Measurements from ENCODE around the gene SLC35F5.
"Not testable (repeated sequence)": the region's sequence is repeated elsewhere in the genome, so short reads cannot be mapped to it uniquely, and the experiment has no call there.

Gene SLC35F5

DNA sequence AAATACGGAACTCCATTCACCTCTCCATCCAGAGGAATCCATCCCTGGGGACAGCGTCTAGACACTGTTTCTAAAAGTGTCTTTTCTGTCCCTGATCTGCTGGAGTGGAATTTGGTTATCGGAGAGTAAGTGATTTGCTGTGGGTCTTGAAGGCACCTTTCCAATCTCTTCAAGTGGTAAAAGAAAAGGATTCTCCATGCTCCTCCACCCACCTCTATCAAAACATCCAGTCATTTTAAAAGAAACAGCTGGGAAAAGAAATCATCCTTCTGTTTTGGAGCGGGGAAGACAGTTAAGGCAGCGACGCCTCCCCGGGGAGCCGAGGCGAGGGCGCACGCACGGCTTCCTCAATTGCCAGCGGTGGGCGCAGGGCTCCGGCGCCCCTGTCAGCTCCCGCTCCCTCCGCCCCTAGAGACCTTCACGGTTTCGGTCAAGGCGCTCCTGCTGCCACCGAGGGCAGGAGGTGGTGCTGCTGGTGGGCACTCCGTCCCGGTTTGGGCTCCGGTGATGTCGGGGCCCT, 547 bp downstream of the SLC35F5 start:
- DNase-seq (ENCODE audit: low spot score) = peak; percentile 38

DNA sequence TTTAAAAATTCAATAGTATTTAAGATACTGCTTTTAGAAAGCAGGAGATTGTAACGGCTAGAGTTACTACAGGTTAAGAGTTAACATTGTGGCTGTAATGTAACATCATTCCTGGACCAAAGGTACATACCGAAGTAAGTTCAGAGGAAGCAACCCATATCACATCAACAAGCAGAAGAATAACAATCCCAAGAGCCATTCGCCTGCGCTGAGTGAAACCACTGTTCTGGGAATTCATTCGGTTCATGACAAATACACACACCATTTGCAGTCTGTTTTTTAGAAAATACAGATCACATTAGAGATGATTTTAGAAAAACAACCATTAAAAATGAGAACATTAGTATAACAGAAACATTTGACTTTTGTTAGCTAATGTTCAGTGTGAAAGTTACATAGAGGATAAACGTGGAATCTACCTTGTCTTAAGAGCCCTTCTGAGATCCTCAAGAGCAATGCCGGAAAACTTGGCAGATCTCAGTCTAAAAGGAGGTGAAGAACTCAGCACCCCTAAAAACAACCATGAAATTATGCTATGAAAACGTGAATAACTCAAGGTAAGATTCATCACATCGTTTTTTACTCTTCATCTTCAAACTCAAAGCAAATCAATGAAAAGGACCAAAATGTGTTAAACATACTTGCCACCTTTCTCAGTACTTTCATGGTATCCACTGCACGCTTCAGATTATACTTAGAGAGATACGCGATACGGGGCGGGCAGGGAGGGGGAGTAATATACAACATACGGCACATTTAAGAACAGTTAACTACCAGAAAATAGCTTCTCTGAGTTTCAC, 1.2 kb downstream of the SLC35F5 start:
- peak; percentile 39 for DNase-seq (ENCODE audit: low spot score)

- no peak for DNase-seq (ENCODE audit: low spot score)
These were observed 2.3 kb downstream of the SLC35F5 start for GRCh38 chr2:113754160-113754559.

GRCh38 chr2:113750385-113750784, 6.1 kb downstream of the SLC35F5 start:
- DNase-seq (ENCODE audit: low spot score) = no peak

GRCh38 chr2:113741091-113741490, 15.4 kb downstream of the SLC35F5 start:
- DNase-seq (ENCODE audit: low spot score) = no peak

DNA sequence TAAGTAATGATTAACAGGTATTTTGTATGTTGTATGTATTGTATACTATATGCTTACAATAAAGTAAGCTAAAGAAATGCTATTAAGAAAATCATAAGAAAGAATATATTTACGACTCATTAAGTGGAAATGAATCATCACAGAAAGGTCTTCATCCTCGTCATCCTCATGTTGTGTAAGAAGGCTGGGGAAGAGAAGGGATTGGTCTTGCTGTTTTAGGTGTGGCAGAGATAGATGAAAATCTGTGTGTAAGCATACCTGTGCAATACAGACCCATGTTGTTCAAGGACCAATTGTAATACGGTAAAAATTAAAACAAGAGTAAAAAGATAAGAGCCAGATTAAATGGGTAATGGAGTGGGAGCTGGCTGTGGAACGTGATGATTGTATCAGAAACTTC, 16.6 kb downstream of the SLC35F5 start:
- no peak for DNase-seq (ENCODE audit: low spot score)

DNA sequence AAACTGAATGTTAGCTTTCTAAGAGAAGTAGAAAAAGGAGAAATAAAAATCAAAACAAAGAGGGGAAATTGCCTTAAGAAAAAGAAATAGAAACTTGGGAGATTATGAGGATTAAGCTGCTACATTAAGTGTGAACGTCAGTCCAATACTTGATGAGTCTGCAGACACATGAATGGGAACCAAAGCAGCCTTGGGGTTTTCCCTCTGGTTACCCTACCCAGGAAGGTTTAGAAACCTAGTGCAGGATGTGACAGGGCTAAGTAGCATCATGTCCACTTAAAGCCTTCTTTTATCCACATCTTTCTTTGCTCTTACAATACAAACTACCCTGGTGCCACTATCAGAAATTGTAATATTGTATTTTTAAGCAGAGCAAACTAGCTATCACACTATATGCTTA, 22.3 kb downstream of the SLC35F5 start:
- no peak for DNase-seq (ENCODE audit: low spot score)

DNA sequence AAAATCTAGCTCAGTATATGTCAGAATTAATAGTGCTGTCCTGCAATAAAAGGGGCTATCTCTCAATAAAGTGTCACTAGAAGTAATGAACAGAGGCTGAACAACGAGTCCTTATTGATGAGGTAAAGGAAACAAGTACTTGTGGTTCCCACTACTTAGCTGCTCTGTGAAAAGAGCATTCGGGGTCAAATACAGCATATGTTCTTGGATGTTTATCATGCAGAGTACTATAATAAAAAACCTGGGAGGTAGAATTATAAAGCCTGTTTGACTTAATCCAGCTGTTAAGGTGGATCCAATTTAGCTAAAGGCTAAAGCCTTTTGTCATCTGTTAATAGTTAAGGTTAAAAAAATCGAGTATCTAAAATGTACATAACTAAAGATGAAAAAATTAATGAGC, 32.4 kb downstream of the SLC35F5 start:
- DNase-seq (ENCODE audit: low spot score) = no peak

GRCh38 chr2:113723411-113723810, 33.0 kb downstream of the SLC35F5 start:
- DNase-seq (ENCODE audit: low spot score) = no peak

GRCh38 chr2:113720167-113720566, 36.3 kb downstream of the SLC35F5 start:
- no peak for DNase-seq (ENCODE audit: low spot score)

DNA sequence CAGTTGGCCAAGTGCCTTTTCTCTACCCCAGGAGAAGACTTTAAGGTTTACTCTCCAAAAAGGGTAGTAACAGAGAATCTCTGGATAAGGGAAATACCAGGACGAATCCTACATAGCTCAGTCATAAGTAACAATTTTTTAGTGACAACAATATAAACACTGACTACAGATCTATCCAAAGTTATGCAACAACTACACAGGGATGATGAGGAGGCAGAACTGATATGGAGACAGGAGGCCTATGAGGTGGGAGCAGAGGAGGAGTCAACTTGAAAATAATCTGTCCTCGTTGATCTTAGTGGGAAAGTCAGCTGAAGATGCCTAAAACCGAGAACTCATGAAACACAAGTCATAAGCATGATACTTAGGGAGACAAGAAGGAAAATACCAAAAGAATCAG, 40.2 kb downstream of the SLC35F5 start:
- DNase-seq (ENCODE audit: low spot score) = no peak

DNA sequence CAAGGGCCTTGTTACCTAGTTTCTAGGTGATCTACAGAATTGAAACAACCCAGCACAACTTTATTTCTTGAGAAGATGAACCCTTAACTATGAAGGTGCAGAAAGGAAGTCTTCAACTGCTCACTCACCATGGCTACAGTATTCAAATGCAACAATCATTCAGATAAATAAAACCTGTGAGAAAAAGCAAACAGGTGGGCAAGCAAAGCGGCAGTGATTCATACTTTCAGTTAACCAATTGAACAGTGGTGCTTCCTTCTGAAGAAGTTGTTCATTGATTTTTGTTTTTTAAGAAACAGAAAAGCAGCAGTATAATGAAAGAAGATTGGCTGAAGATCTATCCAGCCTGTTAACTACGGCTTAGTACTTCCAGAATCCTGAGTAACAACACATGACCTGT, 43.5 kb downstream of the SLC35F5 start:
- no peak for DNase-seq (ENCODE audit: low spot score)

DNA sequence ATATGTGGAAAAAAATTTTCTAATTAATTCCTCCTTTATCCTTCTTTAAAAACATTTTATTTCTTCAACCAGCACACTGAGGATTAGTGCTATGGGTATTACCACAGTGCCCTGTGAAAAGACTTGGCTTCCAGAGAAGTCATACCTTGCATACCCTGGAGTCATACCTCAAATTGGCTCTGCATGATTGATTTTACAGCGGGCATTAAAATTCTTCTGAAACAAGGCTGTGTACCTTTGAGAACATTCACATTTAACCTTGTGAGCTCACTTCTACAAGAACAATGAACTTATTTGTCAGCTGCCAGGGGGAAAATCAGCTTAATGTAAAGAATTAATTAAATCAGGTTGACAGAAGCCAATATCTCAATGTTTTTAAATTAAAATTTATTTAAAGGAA, 44.6 kb downstream of the SLC35F5 start:
- DNase-seq (ENCODE audit: low spot score) = no peak

- no peak for DNase-seq (ENCODE audit: low spot score)
These were observed 47.4 kb downstream of the SLC35F5 start for GRCh38 chr2:113709022-113709421.

DNA sequence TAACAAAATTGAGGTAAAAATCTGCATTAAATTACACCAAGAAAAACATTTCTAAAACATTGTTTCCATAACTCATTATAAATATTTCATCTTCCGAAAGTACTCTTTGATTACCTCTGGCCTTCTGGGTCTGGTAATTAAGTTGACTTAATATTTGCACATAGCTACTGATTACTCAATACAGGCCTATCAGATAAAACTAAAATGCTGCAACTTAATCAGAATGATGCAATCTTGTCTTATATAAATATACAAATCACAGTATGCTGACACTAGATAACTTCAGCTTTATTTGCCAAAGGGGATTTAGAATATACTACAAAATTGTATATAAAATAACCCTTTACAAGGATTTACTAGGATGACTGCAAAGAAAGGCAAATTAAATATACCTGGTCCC, 49.3 kb downstream of the SLC35F5 start:
- DNase-seq (ENCODE audit: low spot score) = no peak

GRCh38 chr2:113705982-113706523, 50.4 kb downstream of the SLC35F5 start:
- DNase-seq (ENCODE audit: low spot score) = no peak

GRCh38 chr2:113704300-113704993, 52.0 kb downstream of the SLC35F5 start:
- not testable (repeated sequence) for DNase-seq (ENCODE audit: low spot score)

- no peak for DNase-seq (ENCODE audit: low spot score)
These were observed 52.8 kb downstream of the SLC35F5 start for GRCh38 chr2:113703386-113704299.

- DNase-seq (ENCODE audit: low spot score) = peak; percentile 40
These were observed 56.1 kb downstream of the SLC35F5 start for GRCh38 chr2:113700186-113700841.

DNA sequence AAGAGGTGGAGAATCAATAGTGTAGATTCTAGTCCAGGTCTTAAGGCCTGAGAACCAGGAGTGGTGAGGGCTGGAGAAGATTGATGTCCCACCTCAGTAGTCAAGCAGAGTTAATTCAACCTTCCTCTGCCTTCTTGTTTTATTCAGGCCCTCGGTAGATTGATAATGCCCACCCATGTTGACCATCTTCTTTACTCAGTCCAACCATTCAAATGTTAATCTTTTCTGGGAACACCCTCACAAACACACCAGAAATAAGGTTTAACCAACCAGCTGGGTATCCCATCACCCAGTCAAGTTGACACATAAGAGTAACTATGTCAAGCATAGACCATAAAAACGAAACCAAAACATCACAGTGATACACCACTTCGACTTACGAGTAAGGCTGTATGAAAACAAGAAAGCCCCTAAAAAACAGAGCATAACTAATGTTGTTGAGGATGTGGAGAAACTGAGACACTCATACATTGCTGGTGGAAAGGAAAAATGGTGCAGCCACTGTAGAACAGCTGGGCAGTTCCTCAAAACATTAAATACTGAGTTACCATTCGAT, 57.5 kb downstream of the SLC35F5 start:
- no peak for DNase-seq (ENCODE audit: low spot score)

GRCh38 chr2:113698251-113698650, 58.2 kb downstream of the SLC35F5 start:
- DNase-seq (ENCODE audit: low spot score) = not testable (repeated sequence)
